ENCODE measurements around the gene CEACAM21. TPM values are rescaled to one million over a fixed set of nuclear protein-coding genes. Genes with fewer than 3 reads are reported as not detected.
A peak's percentile ranks its signal among the peaks of the same experiment; 100 is the strongest.

CEACAM21 gene
- total RNA-seq, 2 experiments from 2014 or later = 41.8 to 49.4 TPM

- H3K9me3 Mint-ChIP-seq (ENCODE audit: insufficient read depth) = no peaks in the 10 kb centered on the region
- ATAC-seq (no peak), DNase-seq (peak; percentile 59)
- H3K4me1 Mint-ChIP-seq (ENCODE audit: low read depth) = peaks cover 42% of the 10 kb centered on the region
- H3K4me3 Mint-ChIP-seq = no peak overlapping the region
- CTCF ChIA-PET = interaction anchor here (1.1 to 13.1 kb wide), 7 partner anchors 10 to 90 kb away, joined by 3 to 126 read pairs (median 16); no protein-coding TSS in a partner anchor
- H3K27me3 Mint-ChIP-seq (ENCODE audit: low read depth) = no peaks in the 10 kb centered on the region
- H3K27ac Mint-ChIP-seq = no peak overlapping the region
- POLR2A ChIA-PET = no interaction called here
- H3K36me3 Mint-ChIP-seq (ENCODE audit: low read depth) = peaks cover 2% of the 10 kb centered on the region
Observed at GRCh38 chr19:41537789-41538188, 38.2 kb upstream of the CEACAM21 start.

- no peak overlapping the region for H3K4me3 Mint-ChIP-seq
- DNase-seq = no peak
- POLR2A ChIA-PET = no interaction called here
- CTCF ChIA-PET = interaction anchor here (1.1 to 13.1 kb wide), 7 partner anchors 8 to 92 kb away, joined by 3 to 126 read pairs (median 16); no protein-coding TSS in a partner anchor
- peaks cover 2% of the 10 kb centered on the region for H3K36me3 Mint-ChIP-seq (ENCODE audit: low read depth)
- no peak overlapping the region for H3K27ac Mint-ChIP-seq
- no peak for ATAC-seq
- H3K4me1 Mint-ChIP-seq (ENCODE audit: low read depth) = peaks cover 32% of the 10 kb centered on the region
- no peaks in the 10 kb centered on the region for H3K9me3 Mint-ChIP-seq (ENCODE audit: insufficient read depth)
- H3K27me3 Mint-ChIP-seq (ENCODE audit: low read depth) = no peaks in the 10 kb centered on the region
Observed at GRCh38 chr19:41540041-41540695, 35.8 kb upstream of the CEACAM21 start.

GRCh38 chr19:41541990-41542584 lies 33.9 kb upstream of the CEACAM21 start:
- Mint-ChIP-seq H3K4me3 (no peak overlapping the region), H3K27me3 (ENCODE audit: low read depth) (no peaks in the 10 kb centered on the region), H3K36me3 (ENCODE audit: low read depth) (peaks cover 2% of the 10 kb centered on the region), H3K27ac (no peak overlapping the region), H3K9me3 (ENCODE audit: insufficient read depth) (no peaks in the 10 kb centered on the region), H3K4me1 (ENCODE audit: low read depth) (peaks cover 45% of the 10 kb centered on the region)
- ChIA-PET CTCF (interaction anchor here (0.9 to 12.5 kb wide), 10 partner anchors 10 to 92 kb away, joined by 3 to 126 read pairs (median 8); partner anchors contain the start of gene CEACAM21), POLR2A (no interaction called here)
- no peak for ATAC-seq
- DNase-seq = peak; percentile 81

- H3K36me3 Mint-ChIP-seq (ENCODE audit: low read depth) = no peaks in the 10 kb centered on the region
- DNase-seq (no peak), ATAC-seq (no peak)
- H3K27ac Mint-ChIP-seq = no peak overlapping the region
- ChIA-PET CTCF (interaction anchor here (0.7 to 12.5 kb wide), 10 partner anchors 10 to 239 kb away, joined by 3 to 126 read pairs (median 8); partner anchors contain the start of gene CEACAM21), POLR2A (no interaction called here)
- H3K4me1 Mint-ChIP-seq (ENCODE audit: low read depth) = peaks cover 46% of the 10 kb centered on the region
- no peak overlapping the region for H3K4me3 Mint-ChIP-seq
- no peaks in the 10 kb centered on the region for H3K27me3 Mint-ChIP-seq (ENCODE audit: low read depth)
- H3K9me3 Mint-ChIP-seq (ENCODE audit: insufficient read depth) = no peaks in the 10 kb centered on the region
Observed at GRCh38 chr19:41542622-41543021, 33.3 kb upstream of the CEACAM21 start.

- Mint-ChIP-seq H3K27ac (peak overlapping the region; percentile 53), H3K27me3 (ENCODE audit: low read depth) (no peaks in the 10 kb centered on the region), H3K36me3 (ENCODE audit: low read depth) (no peaks in the 10 kb centered on the region), H3K4me1 (ENCODE audit: low read depth) (peaks cover 50% of the 10 kb centered on the region), H3K9me3 (ENCODE audit: insufficient read depth) (no peaks in the 10 kb centered on the region), H3K4me3 (no peak overlapping the region)
- DNase-seq = no peak
- ChIA-PET POLR2A (no interaction called here), CTCF (interaction anchor here (0.8 to 12.5 kb wide), 4 partner anchors 9 to 27 kb away, joined by 4 to 126 read pairs (median 36); no protein-coding TSS in a partner anchor)
- no peak for ATAC-seq
Observed at GRCh38 chr19:41543582-41543981, 32.4 kb upstream of the CEACAM21 start.

- Mint-ChIP-seq H3K9me3 (ENCODE audit: insufficient read depth) (no peaks in the 10 kb centered on the region), H3K27ac (peak overlapping the region; percentile 83), H3K4me1 (ENCODE audit: low read depth) (peaks cover 53% of the 10 kb centered on the region), H3K27me3 (ENCODE audit: low read depth) (no peaks in the 10 kb centered on the region), H3K4me3 (peak overlapping the region; percentile 74), H3K36me3 (ENCODE audit: low read depth) (peaks cover 7% of the 10 kb centered on the region)
- ChIA-PET POLR2A (interaction anchor here (1.8 to 2.2 kb wide), 2 partner anchors 9 to 14 kb away, joined by 4 to 7 read pairs; no protein-coding TSS in a partner anchor), CTCF (interaction anchor here (1.2 to 12.5 kb wide), 5 partner anchors 14 to 208 kb away, joined by 3 to 126 read pairs (median 9); no protein-coding TSS in a partner anchor)
- DNase-seq (no peak), ATAC-seq (peak; percentile 31)
Observed at GRCh38 chr19:41545547-41545946, 30.4 kb upstream of the CEACAM21 start.

GRCh38 chr19:41546386-41546789 lies 29.6 kb upstream of the CEACAM21 start:
- ATAC-seq = peak; percentile 40
- peaks cover 15% of the 10 kb centered on the region for H3K36me3 Mint-ChIP-seq (ENCODE audit: low read depth)
- peak; percentile 52 for DNase-seq
- peak overlapping the region; percentile 74 for H3K4me3 Mint-ChIP-seq
- POLR2A ChIA-PET = interaction anchor here (0.7 to 2.2 kb wide), 3 partner anchors 10 to 1121 kb away, joined by 3 to 7 read pairs (median 3); no protein-coding TSS in a partner anchor
- peak overlapping the region; percentile 83 for H3K27ac Mint-ChIP-seq
- H3K4me1 Mint-ChIP-seq (ENCODE audit: low read depth) = peaks cover 53% of the 10 kb centered on the region
- CTCF ChIA-PET = interaction anchor here (0.8 to 12.5 kb wide), 8 partner anchors 9 to 207 kb away, joined by 3 to 126 read pairs (median 6); partner anchors contain the start of gene CEACAM21
- H3K9me3 Mint-ChIP-seq (ENCODE audit: insufficient read depth) = no peaks in the 10 kb centered on the region
- H3K27me3 Mint-ChIP-seq (ENCODE audit: low read depth) = no peaks in the 10 kb centered on the region

GRCh38 chr19:41546961-41547360 lies 29.0 kb upstream of the CEACAM21 start:
- POLR2A ChIA-PET = interaction anchor here (0.7 to 2.2 kb wide), 3 partner anchors 10 to 1122 kb away, joined by 3 to 7 read pairs (median 3); no protein-coding TSS in a partner anchor
- H3K4me1 Mint-ChIP-seq (ENCODE audit: low read depth) = peaks cover 53% of the 10 kb centered on the region
- H3K36me3 Mint-ChIP-seq (ENCODE audit: low read depth) = peaks cover 20% of the 10 kb centered on the region
- peak overlapping the region; percentile 74 for H3K4me3 Mint-ChIP-seq
- peak overlapping the region; percentile 83 for H3K27ac Mint-ChIP-seq
- H3K27me3 Mint-ChIP-seq (ENCODE audit: low read depth) = no peaks in the 10 kb centered on the region
- CTCF ChIA-PET = interaction anchor here (0.8 to 12.5 kb wide), 9 partner anchors 8 to 206 kb away, joined by 3 to 126 read pairs (median 6); partner anchors contain the start of gene CEACAM21
- no peak for DNase-seq
- no peak for ATAC-seq
- no peaks in the 10 kb centered on the region for H3K9me3 Mint-ChIP-seq (ENCODE audit: insufficient read depth)

- no peak overlapping the region for H3K4me3 Mint-ChIP-seq
- CTCF ChIA-PET = interaction anchor here (2.6 to 12.5 kb wide), 4 partner anchors 9 to 99 kb away, joined by 16 to 126 read pairs (median 24); no protein-coding TSS in a partner anchor
- peaks cover 47% of the 10 kb centered on the region for H3K4me1 Mint-ChIP-seq (ENCODE audit: low read depth)
- ATAC-seq = no peak
- no peaks in the 10 kb centered on the region for H3K27me3 Mint-ChIP-seq (ENCODE audit: low read depth)
- peaks cover 26% of the 10 kb centered on the region for H3K36me3 Mint-ChIP-seq (ENCODE audit: low read depth)
- H3K27ac Mint-ChIP-seq = no peak overlapping the region
- H3K9me3 Mint-ChIP-seq (ENCODE audit: insufficient read depth) = no peaks in the 10 kb centered on the region
- no peak for DNase-seq
- POLR2A ChIA-PET = interaction anchor here (3.4 kb wide), 1 partner anchor 11 kb away, joined by 29 read pairs; no protein-coding TSS in a partner anchor
Observed at GRCh38 chr19:41547569-41547968, 28.4 kb upstream of the CEACAM21 start.

GRCh38 chr19:41548047-41548446 lies 27.9 kb upstream of the CEACAM21 start:
- Mint-ChIP-seq H3K4me1 (ENCODE audit: low read depth) (peaks cover 45% of the 10 kb centered on the region), H3K27me3 (ENCODE audit: low read depth) (no peaks in the 10 kb centered on the region), H3K4me3 (peak overlapping the region; percentile 15), H3K9me3 (ENCODE audit: insufficient read depth) (no peaks in the 10 kb centered on the region), H3K27ac (peak overlapping the region; percentile 32), H3K36me3 (ENCODE audit: low read depth) (peaks cover 31% of the 10 kb centered on the region)
- ATAC-seq (no peak), DNase-seq (no peak)
- ChIA-PET POLR2A (interaction anchor here (0.8 to 3.4 kb wide), 3 partner anchors 11 to 650 kb away, joined by 3 to 29 read pairs (median 7); partner anchors contain the start of gene DMAC2), CTCF (interaction anchor here (1.7 to 12.5 kb wide), 7 partner anchors 9 to 108 kb away, joined by 3 to 126 read pairs (median 10); partner anchors contain the start of gene DMAC2)

- ChIA-PET CTCF (interaction anchor here (0.6 to 12.5 kb wide), 8 partner anchors 10 to 119 kb away, joined by 3 to 126 read pairs (median 9); partner anchors contain the start of gene DMAC2), POLR2A (interaction anchor here (0.6 to 3.4 kb wide), 10 partner anchors 10 to 1263 kb away, joined by 3 to 29 read pairs (median 6); partner anchors contain the start of genes DMAC2 and HNRNPUL1)
- Mint-ChIP-seq H3K4me1 (ENCODE audit: low read depth) (peaks cover 47% of the 10 kb centered on the region), H3K9me3 (ENCODE audit: insufficient read depth) (peaks cover 2% of the 10 kb centered on the region), H3K4me3 (peak overlapping the region; percentile 86), H3K27ac (peak overlapping the region; percentile 87), H3K36me3 (ENCODE audit: low read depth) (peaks cover 42% of the 10 kb centered on the region), H3K27me3 (ENCODE audit: low read depth) (no peaks in the 10 kb centered on the region)
- DNase-seq = peak; percentile 85
- peak; percentile 74 for ATAC-seq
Observed at GRCh38 chr19:41548954-41549688, 26.8 kb upstream of the CEACAM21 start.
